ENCODE results near the gene KLHL14.

- no peak for TF ChIP-seq POLR2AphosphoS5 (IDR thresholded peaks at IDR 0.05; ENCODE audit: low read depth, low read length)
- no peak for TF ChIP-seq POLR2A (IDR thresholded peaks at IDR 0.05; ENCODE audit: low read depth, low read length)
- no peak for TF ChIP-seq TAF1 (IDR thresholded peaks at IDR 0.05; ENCODE audit: borderline replicate concordance, low read depth, low read length)
Observed at GRCh38 chr18:32695534-32695933, 77.3 kb downstream of the KLHL14 start.

Data from GM12892 (cell line).